ENCODE measurements around the gene PLXNA4.

The PLXNA4 gene

DNA sequence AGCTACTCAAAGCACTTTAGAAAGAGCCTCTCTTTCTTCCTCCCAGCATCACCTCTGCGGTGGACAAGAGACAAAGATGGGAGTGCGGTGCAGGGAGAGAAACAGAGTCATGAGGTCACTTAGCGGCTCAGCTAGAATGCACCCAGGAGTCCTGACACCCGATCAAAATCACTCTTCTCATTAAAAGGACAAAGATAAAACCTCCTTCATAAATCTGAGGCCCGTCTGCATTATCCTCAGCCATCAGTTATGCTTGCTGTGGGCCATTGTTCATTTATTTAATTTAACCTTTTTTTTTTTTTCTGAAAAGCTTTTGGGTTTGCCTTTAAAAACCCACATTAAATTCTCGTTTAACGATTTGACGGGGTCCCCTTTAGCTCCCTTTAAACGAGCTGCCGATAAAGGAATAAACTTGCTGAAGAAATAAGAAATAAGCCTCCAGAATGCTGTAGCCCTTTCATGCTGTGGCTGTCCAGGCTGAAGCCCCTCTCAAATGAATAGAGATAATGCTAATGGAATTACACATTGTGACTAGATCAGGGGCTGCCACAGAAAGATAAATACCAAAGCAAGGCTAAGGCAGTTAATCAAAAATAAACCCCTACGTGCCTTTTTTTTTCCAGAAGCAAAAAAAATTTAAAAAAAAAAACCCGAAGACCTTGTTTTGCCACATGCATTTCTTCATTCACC is 16.1 kb upstream of the PLXNA4 start:
- no peak for DNase-seq

GRCh38 chr7:132590162-132590561 is 13.9 kb upstream of the PLXNA4 start:
- no peak for DNase-seq

- DNase-seq: no peak
These were observed 12.3 kb upstream of the PLXNA4 start for GRCh38 chr7:132588596-132588995.

GRCh38 chr7:132584796-132585494 is 8.7 kb upstream of the PLXNA4 start:
- no peak for DNase-seq

DNA sequence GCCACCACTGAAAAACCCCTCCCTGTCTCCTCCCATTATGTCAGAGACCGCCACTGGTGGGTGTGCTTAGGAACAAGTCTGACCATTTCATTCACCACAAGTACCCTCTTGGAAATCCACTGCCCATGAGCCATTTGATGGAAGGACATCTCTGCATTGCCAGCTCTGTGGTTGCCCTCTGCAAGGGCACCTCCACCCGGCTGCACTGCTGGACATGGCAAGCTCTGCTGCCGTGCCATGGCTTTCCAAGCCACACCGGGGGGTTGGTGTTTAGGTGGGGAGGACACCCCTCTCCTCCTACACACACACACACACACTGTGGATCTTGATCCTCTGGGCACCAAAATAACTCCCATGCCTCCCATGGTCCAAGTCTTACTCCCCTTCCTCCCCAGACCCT is 5.2 kb upstream of the PLXNA4 start:
- no peak for DNase-seq

DNA sequence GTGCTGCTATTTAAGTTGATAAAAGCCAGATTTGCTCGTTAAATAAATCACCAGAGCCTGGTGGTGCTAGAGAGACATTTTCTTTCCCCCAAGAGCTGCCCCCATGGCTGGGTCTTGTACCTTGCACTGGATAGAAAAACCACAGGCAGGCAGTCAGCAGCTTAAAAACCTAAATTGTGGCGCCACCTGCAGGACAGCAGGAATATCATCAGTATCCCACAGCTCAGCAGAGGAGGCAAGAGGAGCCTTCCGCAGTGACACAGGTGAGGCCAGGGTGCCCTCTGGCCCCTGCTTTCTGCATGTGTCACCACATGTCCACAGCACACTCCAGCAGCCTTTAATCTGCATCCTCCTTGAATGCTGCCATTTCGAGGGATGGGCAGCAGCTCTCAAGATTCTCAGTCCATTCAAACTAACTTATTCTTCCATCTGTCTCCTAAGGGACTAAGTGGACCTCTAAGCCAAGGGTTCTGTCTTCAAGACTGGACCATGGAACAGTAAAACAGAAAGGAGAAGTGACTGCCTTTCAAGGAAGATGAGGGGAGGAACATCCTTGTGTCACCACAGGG is 4.5 kb upstream of the PLXNA4 start:
- DNase-seq: peak; percentile 47

DNA sequence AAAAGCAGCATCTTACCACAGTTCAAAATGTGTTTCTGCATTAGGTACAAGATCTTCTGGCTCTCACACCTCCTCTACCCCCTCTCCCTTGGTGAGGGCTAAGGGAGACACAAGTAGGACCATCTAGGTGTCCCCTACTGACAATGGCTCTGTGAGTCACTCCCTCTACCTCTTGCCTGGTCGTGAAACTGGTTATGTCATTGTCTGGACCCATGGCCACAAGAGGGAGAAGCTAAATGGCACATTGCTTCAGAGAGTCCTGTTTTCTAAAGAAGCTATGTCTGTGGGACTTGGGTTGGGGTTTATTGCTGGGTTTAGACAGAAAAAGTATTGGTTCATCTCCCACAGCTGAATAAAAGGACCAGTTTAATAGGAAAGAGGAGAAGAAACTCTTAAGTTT is 4.0 kb upstream of the PLXNA4 start:
- DNase-seq: no peak

DNA sequence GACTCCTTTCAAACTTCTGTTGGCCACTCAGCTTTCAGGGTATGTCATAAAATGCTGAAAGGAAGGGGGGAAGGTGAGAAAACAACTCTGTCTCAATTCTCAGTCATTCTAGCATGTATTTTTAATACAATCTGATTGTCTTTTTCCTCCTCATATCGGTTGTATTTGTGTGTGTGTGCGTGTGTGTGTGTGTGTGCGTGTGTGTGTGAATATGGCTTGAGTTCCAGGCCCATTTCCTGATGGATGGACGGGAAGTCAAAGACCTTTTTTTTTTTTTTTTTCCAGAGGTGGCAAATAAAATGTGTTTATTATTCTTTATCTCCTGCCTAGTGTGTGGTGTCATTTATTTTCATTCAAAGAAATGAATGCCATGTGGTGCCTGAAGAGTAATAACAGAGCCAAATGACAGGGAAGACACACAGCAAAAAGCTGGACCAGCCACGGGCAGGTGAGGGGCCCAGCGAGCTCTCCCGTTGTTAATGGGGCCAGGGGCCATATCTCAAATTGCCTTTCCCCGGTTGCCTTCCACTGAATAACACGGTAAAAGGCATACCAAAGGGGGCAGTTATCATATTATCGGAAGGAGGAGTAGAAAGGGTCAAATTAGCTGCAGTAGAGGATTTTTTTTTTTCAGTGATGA is 3.1 kb upstream of the PLXNA4 start:
- DNase-seq: no peak

DNA sequence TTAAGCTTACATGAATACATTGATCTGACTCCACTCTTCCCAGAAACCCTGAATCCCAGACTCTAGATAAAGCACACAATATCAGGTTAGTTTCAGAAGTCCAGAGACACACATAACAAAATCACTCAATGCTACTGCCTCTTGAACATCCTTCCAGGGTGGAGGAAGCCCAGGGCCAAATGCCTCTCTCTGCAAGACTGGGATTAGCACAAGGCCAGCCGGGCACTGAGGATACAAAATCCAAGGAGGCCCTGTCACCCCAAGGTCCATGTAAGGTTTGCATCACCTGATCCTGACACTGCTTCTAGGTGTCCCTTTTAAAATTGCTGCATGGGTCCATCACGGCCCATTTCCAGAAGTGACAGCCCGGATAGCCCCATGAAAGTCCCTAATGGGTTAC is 2.6 kb upstream of the PLXNA4 start:
- no peak for DNase-seq

DNA sequence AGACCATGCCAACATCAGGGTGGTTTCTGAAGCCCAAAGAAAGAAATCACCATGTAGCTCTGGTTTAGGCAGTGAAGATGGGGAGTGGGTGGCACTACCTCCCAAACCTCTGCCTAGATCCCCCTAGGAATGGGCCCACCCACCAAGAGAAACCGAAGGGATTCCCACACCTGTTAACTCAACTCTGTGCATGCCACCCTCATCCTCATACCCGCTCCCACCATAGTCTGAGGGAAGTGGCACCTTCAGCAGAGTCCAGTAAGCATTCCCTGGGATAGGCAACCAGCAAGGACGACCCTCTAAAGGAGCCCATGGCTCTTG is 1.7 kb upstream of the PLXNA4 start:
- no peak for DNase-seq

DNA sequence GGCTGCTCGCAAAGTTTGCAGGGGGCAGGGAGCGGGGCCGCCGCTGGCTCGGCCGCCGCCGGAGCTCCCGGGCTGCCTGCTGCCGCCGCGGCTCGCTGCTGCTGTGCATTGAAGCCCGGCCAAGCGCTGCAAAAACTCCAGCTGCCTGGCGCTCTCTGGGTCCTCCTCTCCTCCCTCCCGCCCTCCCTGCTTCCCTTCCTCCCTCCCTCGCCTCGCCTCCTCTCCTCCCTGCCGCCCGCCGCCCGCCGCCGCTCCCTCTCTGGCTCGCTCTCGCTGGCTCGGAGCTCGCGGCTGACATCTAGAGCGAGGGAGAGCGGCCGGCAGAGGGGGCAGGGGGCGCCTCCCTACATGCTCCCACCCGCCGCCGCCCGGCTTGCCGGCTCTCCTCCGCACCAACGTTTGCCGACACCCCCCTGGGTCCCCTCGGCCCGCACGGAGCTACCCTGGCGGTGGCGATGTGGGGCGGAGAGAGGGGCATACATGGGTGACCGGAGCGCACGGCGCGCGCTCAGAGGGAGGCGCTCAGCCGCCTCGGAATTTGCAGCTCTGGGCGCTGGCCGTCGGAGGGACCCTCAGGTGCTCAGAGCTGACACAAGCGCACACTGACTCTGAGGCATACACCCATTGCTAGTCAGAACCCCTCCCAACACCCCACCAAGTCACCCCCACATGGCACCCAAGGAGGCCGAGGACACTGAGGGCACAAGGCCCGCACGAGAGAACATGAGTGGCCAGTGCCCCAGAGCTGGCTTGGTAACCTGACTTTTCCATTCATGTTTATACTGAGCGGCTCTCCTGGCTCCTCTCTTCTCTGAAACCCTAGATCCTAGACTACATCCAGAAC is 1.2 kb upstream of the PLXNA4 start:
- no peak for DNase-seq

DNA sequence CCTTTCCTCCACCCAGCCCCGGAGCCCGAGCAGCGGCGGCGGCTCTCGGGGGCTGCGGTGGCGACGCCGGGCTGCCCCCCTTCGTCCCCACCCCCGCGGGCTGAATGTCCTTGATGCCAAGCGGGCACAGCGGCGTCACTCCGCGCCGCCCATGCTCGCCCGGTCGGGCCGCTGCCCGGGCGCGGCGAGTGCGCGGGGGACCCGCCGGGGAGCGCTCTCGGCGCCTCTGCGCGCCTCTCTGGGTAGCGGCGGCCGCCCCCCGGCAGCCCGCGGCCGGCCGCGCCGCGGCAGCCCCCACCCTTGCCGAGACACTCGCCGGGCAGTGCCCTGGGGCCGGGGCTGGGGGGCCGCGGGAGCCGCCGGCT is 433 bp upstream of the PLXNA4 start:
- no peak for DNase-seq

DNA sequence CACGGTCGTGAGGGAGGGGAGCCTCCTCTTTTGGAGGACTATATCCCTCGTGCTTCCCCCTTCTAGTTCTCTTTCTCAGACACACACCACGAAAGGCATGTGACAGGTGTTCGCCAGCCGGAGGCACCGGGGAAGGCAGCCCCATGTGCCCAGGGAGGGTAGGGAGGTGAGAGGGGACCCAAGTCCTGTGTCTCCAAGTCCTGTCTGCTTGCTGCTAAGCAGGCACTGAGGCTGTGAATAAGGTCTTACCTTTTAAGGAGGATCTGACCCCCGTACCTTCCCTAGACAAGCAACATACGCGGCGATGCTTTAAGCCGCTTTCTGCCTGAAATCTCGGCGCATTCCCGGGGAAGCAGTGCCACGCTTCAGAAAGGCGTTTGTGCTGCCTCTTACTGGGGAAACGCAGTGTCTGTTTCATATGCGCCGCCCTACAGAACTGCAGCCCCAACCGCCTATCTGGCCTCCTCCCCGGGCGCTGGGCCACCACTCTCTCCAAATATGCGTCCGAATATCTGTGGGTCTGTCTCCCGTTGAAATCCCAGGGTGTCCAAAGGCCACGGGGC is 770 bp downstream of the PLXNA4 start:
- no peak for DNase-seq

DNA sequence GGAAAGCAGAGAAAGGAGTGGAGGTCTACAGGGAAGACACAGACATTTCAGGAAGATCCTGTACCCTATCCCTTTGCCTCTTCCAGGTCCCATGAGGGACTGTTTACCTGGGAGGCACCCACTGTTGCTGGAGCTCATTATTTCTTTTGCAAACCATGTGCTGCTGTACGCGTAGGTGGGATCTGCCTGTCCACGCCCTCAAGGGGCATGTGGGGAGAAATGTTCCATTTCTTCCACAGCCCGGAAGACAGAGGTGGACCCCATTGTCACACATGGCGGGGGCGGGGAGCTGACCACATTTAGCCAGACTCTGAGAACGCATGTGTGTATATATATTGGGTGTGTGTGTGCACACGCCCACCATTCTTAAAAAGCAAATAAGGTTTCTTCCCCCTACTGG is 2.0 kb downstream of the PLXNA4 start:
- no peak for DNase-seq

DNA sequence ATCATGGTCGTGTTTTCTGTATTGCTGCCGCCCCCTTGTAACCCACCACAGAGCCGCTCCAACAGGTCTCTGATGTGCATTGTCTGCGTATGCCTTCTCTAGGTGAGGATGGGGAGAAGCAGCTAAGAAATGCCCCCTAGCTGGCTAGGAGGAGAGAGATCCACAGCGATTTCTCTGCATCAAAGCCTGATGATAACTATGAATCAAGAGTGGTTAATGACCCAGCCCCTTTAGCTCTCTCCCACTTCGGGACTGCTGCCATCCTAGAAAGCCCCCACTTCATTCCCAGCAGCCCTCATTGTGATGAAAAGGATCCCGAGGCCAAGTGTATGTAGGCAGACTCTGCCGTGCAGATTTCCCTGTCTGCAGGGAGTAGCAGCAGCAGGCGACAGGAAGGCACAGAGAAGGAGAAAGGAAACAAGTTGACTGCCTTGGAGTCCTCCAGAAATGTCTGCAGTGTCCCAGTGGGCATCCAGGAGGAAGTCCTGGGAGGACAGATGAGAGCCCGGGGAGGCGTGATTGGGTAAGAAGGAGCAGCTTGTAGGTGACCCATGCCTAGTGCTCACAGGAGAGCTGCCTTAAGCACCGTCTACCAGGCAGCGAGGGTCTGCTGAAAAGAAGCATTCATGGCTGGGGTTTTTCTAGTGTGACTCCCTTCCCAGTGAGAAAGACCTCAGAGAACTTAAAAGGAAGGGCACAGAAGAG is 2.9 kb downstream of the PLXNA4 start:
- no peak for DNase-seq

GRCh38 chr7:132572526-132572925 is 3.7 kb downstream of the PLXNA4 start:
- no peak for DNase-seq

DNA sequence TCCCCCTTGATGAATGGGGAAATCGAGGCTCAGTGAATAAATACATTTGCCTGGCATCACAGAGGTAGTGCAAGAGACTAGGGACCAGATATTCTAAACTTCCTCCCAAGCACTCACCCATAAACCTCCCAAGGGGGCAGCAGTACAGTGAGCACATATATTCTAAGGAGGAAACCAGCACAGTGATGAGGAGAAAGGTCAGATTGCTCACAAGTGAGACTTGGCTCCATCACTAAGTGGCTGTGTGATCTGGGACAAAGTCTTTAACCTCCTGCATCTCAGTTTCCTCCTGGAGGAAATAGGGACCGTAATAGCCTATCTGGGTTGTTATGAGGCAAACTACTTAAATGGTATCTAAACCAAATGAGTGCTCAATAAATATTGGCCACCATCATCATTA is 4.3 kb downstream of the PLXNA4 start:
- no peak for DNase-seq

- no peak for DNase-seq
These were observed 6.2 kb downstream of the PLXNA4 start for GRCh38 chr7:132569884-132570614.

DNA sequence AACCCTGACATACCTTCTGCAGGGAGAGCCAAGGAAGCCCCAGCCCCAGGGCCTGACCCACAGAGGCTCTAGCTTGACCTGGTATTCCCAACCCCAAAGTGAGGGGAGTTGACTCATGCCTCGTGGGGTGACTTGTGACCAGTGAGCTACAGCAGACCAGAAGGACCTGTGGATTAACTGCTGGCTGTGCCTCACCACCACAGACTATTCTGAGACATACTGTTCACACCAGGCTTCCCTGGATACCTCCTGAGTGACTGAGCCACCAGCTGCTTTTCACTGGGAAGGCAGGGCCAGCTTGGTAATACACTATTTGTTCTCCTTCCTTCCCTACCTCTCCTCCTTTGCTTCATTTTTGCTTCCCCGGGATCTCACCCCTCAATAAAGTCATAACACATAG is 7.3 kb downstream of the PLXNA4 start:
- DNase-seq: no peak

DNA sequence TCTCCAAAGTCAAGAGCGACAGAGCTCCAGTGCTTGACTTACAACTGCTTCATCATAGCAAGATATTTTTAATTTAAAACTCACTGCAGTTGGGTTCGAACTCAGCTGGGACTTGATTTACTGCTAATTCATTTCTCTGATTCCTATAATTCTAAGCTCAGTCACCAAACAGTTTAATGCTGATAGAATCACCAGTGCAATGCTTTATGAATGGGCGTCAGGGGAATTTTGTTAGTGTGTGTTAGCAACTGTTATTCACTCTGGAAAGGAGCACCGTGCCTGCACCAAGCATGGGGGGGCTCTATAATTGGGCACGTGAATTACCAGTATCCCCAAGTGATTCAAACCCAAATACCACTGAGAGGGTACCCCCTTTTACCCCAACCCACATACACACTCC is 10.4 kb downstream of the PLXNA4 start:
- no peak for DNase-seq

DNA sequence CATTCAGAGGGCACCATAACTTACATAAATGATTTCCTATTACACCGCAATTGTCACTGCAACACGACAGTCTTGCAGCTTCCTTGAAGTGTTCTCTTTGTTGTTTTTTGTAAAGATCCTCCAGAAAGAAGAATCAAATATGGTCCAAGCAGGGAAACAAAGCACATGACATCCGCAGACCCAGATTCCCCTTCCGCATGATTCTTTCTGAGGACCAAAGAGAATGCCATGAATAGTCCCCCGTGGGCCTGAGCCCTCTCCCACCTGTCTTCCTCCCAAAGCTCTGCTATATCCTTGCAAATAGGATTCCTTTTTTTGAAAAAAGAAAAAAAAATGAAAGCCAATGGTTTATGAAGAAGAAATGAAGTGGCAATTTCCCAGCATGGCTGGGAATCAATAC is 10.8 kb downstream of the PLXNA4 start:
- DNase-seq: no peak

DNA sequence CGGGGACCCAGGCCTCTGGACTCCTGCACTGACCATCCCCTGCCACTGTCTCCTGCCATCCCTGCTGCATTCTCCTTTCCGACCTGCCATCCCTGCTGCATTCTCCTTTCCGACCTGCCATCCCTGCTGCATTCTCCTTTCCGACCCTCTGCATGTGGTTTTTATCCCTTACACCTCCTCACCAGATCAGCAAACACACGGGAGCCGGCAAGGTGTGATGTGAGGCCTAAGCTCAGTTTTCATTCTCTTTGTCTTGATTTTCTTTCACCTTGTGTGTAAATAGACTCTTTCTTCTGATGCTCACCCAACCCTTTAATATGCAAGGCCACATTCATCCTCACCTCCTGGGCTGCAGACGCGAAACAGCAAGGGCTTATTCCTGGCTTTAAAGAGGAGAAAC is 11.4 kb downstream of the PLXNA4 start:
- no peak for DNase-seq
